Liver (tissue), 9 donors: Measurements from ENCODE around the gene RALGPS2. TPM values are rescaled to one million over a fixed set of nuclear protein-coding genes. Genes with fewer than 3 reads are reported as not detected.

Source experiments
- DNase-seq: peaks from one replicate; pipeline ENCODE4 v3.0.0-alpha.2; 2017; ENCODE audit warnings: low spot score
- H3K27ac ChIP-seq, 2 donors: one replicate each; pipeline ENCODE4 v1.7.0; 2013; ENCODE audit warnings: inconsistent platforms in 2 of 2, low read length in 2 of 2, control low read depth in 1 of 2, low read depth in 1 of 2, mild to moderate bottlenecking in 1 of 2
- H3K27me3 ChIP-seq, 4 donors: one replicate each; pipeline versions ENCODE4 v1.6.1 to v1.7.0; 2013; ENCODE audit warnings: low read length in 3 of 4, inconsistent platforms in 1 of 4, mild to moderate bottlenecking in 1 of 4, moderate library complexity in 1 of 4; ENCODE audit not compliant: control insufficient read depth in 4 of 4, insufficient read depth in 4 of 4
- H3K36me3 ChIP-seq, 4 donors: one replicate each; pipeline versions ENCODE4 v1.6.1 to v1.7.0; 2013; ENCODE audit warnings: low read length in 3 of 4, mild to moderate bottlenecking in 3 of 4, low read depth in 1 of 4, moderate library complexity in 1 of 4; ENCODE audit not compliant: control insufficient read depth in 4 of 4, insufficient read depth in 3 of 4
- H3K4me1 ChIP-seq, 4 donors: one replicate each; pipeline versions ENCODE4 v1.6.1 to v1.7.0; 2013; ENCODE audit warnings: low read length in 3 of 4, mild to moderate bottlenecking in 3 of 4, moderate library complexity in 1 of 4; ENCODE audit not compliant: control insufficient read depth in 4 of 4, insufficient read depth in 4 of 4
- H3K4me3 ChIP-seq, 3 donors: one replicate each; pipeline versions ENCODE4 v1.6.1 to v1.7.0; 2013; ENCODE audit warnings: low read length in 3 of 3, control low read depth in 1 of 3, low read depth in 1 of 3, mild to moderate bottlenecking in 1 of 3
- H3K9ac ChIP-seq, 2 donors: one replicate each; pipeline ENCODE4 v1.7.0; 2013; ENCODE audit warnings: low read length in 2 of 2, mild to moderate bottlenecking in 2 of 2, moderate library complexity in 2 of 2, control low read depth in 1 of 2, low read depth in 1 of 2
- H3K9me3 ChIP-seq, 4 donors: one replicate each; pipeline versions ENCODE4 v1.6.1 to v1.7.0; 2013; ENCODE audit warnings: low read length in 3 of 4; ENCODE audit not compliant: control insufficient read depth in 4 of 4
- EGR1 ChIP-seq, 2 donors: IDR thresholded peaks; 2 replicates each; pipeline ENCODE4 v1.6.1; 2016 to 2018; ENCODE audit warnings: antibody characterized with exemption in 2 of 2, low read depth in 2 of 2
- FOXA1 ChIP-seq: IDR thresholded peaks from 2 replicates; pipeline ENCODE4 v1.6.1; 2016; ENCODE audit warnings: antibody characterized with exemption
- FOXA2 ChIP-seq: IDR thresholded peaks from 2 replicates; pipeline ENCODE4 v1.6.1; 2016; ENCODE audit warnings: antibody characterized with exemption
- GABPA ChIP-seq, 2 donors: IDR thresholded peaks in 1 of 2; conservative IDR thresholded peaks in 1 of 2; 2 replicates each; pipeline ENCODE4 v1.6.1; 2016; ENCODE audit warnings: antibody characterized with exemption in 2 of 2, mild to moderate bottlenecking in 1 of 2, moderate library complexity in 1 of 2
- HNF4A ChIP-seq, 2 donors: conservative IDR thresholded peaks; 2 replicates each; pipeline ENCODE4 v1.6.1; 2016; ENCODE audit warnings: antibody characterized with exemption in 2 of 2, mild to moderate bottlenecking in 2 of 2
- HNF4G ChIP-seq: IDR thresholded peaks from 2 replicates; pipeline ENCODE4 v1.6.1; 2016; ENCODE audit warnings: antibody characterized with exemption
- JUND ChIP-seq, 2 donors: IDR thresholded peaks; 2 replicates each; pipeline ENCODE4 v1.6.1; 2016; ENCODE audit warnings: antibody characterized with exemption in 2 of 2
- NR2F2 ChIP-seq: IDR thresholded peaks from 2 replicates; pipeline ENCODE4 v1.6.1; 2016; ENCODE audit warnings: antibody characterized with exemption
- RAD21 ChIP-seq, 2 donors: IDR thresholded peaks; 2 replicates each; pipeline ENCODE4 v1.6.1; 2016; ENCODE audit warnings: antibody characterized with exemption in 2 of 2, mild to moderate bottlenecking in 2 of 2
- RXRA ChIP-seq, 2 donors: IDR thresholded peaks; 2 replicates each; pipeline ENCODE4 v1.6.1; 2017 to 2018; ENCODE audit warnings: antibody characterized with exemption in 2 of 2, mild to moderate bottlenecking in 1 of 2
- SP1 ChIP-seq: IDR thresholded peaks from 2 replicates; pipeline ENCODE4 v1.6.1; 2018; ENCODE audit warnings: antibody characterized with exemption, mild to moderate bottlenecking
- TAF1 ChIP-seq: conservative IDR thresholded peaks from 2 replicates; pipeline ENCODE4 v1.6.1; 2016; ENCODE audit warnings: antibody characterized with exemption, mild to moderate bottlenecking
- YY1 ChIP-seq: IDR thresholded peaks from 2 replicates; pipeline ENCODE4 v1.6.1; 2016; ENCODE audit warnings: antibody characterized with exemption, mild to moderate bottlenecking
- WGBS: extraction: QIAGEN DNeasy Blood & Tissue Kit; methylation state at CpG from one replicate; pipeline ENCODE4 v1.1.7; 2013; 5-methylcytosine and 5-hydroxymethylcytosine counted together
- polyA plus RNA-seq, 2 donors: library from polyadenylated mRNA; stranded (reverse) in 1 of 2; unstranded in 1 of 2; fragments of 200-250 nt in 1 of 2; fragments of >200 nt in 1 of 2; fragmentation: Nextera tagmentation in 1 of 2; extraction: Ambion mirVana in 1 of 2; gene quantifications; one replicate each; pipeline versions ENCODE4 v1.2.1 to v1.2.3, GENCODE V29; 2013 to 2015
- total RNA-seq, 2 donors: library from RNA; depleted of rRNA; stranded (reverse); fragments of >200 nt; gene quantifications; one replicate each; pipeline ENCODE4 v1.2.3, GENCODE V29; 2014
- TF ChIP-seq, protein P1 (sequence below): IDR thresholded peaks from 2 replicates; pipeline ENCODE4 v1.6.1; 2016; ENCODE audit warnings: antibody characterized with exemption
- TF ChIP-seq, protein P2 (sequence below): fragments of 150-350 bp; IDR thresholded peaks from 2 replicates; pipeline ENCODE4 v1.5.1; 2017; ENCODE audit warnings: improper control_type of control experiment, low read depth, low read length; ENCODE audit not compliant: missing input control
- TF ChIP-seq, protein P3 (sequence below): IDR thresholded peaks from 2 replicates; pipeline ENCODE4 v1.6.1; 2016; ENCODE audit warnings: antibody characterized with exemption, mild to moderate bottlenecking
- TF ChIP-seq, protein P4 (sequence below): IDR thresholded peaks from 2 replicates; pipeline ENCODE4 v1.6.1; 2016; ENCODE audit warnings: antibody characterized with exemption
- TF ChIP-seq, protein P5 (sequence below): IDR thresholded peaks from 2 replicates; pipeline ENCODE4 v1.6.1; 2016; ENCODE audit warnings: antibody characterized with exemption
- donor health status: healthy.
- donor health status: healthy.
- donor health status: healthy.
- donor health status: healthy.
- donor health status: healthy.

The RALGPS2 gene
- total and polyA plus RNA-seq, 4 donors = 8.1 to 39.2 (median 16.9) TPM

DNA sequence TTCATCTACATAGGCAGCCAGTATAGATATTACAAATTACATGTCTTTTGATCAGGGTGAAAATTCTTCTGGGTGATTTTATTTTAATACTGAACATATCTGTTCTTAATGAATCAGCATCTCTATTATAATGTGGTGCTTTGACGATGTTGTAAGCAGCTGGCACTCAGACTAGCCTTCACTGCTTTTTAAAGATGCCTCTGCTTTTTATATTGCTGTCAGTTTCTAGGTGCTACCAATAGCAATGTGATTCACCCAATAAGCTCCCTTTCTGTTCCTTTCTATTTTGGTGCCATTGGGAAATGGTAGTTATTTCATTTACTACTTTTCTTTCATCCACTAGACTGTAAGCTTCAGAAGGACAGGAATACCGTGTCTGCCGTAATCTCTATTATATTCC is 156.9 kb downstream of the RALGPS2 start:
- H3K36me3 ChIP-seq = peaks cover 0 to 19% (median 0%) of the 10 kb centered on the region in 4 donors
- 97% methylated on average over 3 of the region's 3 CpGs for WGBS
- H3K9ac ChIP-seq = no peak overlapping the region
- no peaks in the 10 kb centered on the region for H3K4me1 ChIP-seq
- H3K9me3 ChIP-seq = no peaks in the 10 kb centered on the region
- TF ChIP-seq, protein P1, sequence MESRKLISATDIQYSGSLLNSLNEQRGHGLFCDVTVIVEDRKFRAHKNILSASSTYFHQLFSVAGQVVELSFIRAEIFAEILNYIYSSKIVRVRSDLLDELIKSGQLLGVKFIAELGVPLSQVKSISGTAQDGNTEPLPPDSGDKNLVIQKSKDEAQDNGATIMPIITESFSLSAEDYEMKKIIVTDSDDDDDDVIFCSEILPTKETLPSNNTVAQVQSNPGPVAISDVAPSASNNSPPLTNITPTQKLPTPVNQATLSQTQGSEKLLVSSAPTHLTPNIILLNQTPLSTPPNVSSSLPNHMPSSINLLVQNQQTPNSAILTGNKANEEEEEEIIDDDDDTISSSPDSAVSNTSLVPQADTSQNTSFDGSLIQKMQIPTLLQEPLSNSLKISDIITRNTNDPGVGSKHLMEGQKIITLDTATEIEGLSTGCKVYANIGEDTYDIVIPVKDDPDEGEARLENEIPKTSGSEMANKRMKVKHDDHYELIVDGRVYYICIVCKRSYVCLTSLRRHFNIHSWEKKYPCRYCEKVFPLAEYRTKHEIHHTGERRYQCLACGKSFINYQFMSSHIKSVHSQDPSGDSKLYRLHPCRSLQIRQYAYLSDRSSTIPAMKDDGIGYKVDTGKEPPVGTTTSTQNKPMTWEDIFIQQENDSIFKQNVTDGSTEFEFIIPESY = no peak
- no peak for TF ChIP-seq SP1
- no peak for TF ChIP-seq NR2F2
- TF ChIP-seq, protein P2, sequence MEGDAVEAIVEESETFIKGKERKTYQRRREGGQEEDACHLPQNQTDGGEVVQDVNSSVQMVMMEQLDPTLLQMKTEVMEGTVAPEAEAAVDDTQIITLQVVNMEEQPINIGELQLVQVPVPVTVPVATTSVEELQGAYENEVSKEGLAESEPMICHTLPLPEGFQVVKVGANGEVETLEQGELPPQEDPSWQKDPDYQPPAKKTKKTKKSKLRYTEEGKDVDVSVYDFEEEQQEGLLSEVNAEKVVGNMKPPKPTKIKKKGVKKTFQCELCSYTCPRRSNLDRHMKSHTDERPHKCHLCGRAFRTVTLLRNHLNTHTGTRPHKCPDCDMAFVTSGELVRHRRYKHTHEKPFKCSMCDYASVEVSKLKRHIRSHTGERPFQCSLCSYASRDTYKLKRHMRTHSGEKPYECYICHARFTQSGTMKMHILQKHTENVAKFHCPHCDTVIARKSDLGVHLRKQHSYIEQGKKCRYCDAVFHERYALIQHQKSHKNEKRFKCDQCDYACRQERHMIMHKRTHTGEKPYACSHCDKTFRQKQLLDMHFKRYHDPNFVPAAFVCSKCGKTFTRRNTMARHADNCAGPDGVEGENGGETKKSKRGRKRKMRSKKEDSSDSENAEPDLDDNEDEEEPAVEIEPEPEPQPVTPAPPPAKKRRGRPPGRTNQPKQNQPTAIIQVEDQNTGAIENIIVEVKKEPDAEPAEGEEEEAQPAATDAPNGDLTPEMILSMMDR = no peak
- TF ChIP-seq HNF4A (conservative IDR thresholded peaks at IDR 0.05) = no peak
- TF ChIP-seq, protein P3, sequence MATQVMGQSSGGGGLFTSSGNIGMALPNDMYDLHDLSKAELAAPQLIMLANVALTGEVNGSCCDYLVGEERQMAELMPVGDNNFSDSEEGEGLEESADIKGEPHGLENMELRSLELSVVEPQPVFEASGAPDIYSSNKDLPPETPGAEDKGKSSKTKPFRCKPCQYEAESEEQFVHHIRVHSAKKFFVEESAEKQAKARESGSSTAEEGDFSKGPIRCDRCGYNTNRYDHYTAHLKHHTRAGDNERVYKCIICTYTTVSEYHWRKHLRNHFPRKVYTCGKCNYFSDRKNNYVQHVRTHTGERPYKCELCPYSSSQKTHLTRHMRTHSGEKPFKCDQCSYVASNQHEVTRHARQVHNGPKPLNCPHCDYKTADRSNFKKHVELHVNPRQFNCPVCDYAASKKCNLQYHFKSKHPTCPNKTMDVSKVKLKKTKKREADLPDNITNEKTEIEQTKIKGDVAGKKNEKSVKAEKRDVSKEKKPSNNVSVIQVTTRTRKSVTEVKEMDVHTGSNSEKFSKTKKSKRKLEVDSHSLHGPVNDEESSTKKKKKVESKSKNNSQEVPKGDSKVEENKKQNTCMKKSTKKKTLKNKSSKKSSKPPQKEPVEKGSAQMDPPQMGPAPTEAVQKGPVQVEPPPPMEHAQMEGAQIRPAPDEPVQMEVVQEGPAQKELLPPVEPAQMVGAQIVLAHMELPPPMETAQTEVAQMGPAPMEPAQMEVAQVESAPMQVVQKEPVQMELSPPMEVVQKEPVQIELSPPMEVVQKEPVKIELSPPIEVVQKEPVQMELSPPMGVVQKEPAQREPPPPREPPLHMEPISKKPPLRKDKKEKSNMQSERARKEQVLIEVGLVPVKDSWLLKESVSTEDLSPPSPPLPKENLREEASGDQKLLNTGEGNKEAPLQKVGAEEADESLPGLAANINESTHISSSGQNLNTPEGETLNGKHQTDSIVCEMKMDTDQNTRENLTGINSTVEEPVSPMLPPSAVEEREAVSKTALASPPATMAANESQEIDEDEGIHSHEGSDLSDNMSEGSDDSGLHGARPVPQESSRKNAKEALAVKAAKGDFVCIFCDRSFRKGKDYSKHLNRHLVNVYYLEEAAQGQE = no peak
- TF ChIP-seq, protein P4, sequence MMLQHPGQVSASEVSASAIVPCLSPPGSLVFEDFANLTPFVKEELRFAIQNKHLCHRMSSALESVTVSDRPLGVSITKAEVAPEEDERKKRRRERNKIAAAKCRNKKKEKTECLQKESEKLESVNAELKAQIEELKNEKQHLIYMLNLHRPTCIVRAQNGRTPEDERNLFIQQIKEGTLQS = no peak
- no peak for TF ChIP-seq FOXA2
- no peak for TF ChIP-seq TAF1
- no peak for TF ChIP-seq RAD21 (IDR thresholded peaks at IDR 0.05)
- TF ChIP-seq, protein P5, sequence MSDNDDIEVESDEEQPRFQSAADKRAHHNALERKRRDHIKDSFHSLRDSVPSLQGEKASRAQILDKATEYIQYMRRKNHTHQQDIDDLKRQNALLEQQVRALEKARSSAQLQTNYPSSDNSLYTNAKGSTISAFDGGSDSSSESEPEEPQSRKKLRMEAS = no peak
- no peak for TF ChIP-seq YY1
- no peak for TF ChIP-seq JUND (IDR thresholded peaks at IDR 0.05)
- no peak for TF ChIP-seq HNF4G
- no peak for TF ChIP-seq FOXA1
- no peak for TF ChIP-seq GABPA (IDR thresholded peaks at IDR 0.05 in 1 of 2, conservative IDR thresholded peaks at IDR 0.05 in 1 of 2)
- no peak for TF ChIP-seq EGR1 (IDR thresholded peaks at IDR 0.05; ENCODE audit: low read depth in 2 of 2)
- no peak for TF ChIP-seq RXRA (IDR thresholded peaks at IDR 0.05)
- no peak for DNase-seq
- H3K27ac ChIP-seq = no peak overlapping the region
- no peaks in the 10 kb centered on the region for H3K27me3 ChIP-seq
- no peak overlapping the region for H3K4me3 ChIP-seq
